Natural killer cell (primary cell): ENCODE data around the gene TENM3. TPM values are rescaled to one million over a fixed set of nuclear protein-coding genes. Genes with fewer than 3 reads are reported as not detected.

Source experiments
- ATAC-seq, 3 donors: fragments of 150-1000 bp in 2 of 3; fragments of 200-7000 bp in 1 of 3; cut with Tn5 transposase; 1 replicate in 1 of 3; 2 replicates in 2 of 3; pipeline ENCODE4 v1.10.0; 2021; ENCODE audit warnings: mild to moderate bottlenecking in 2 of 3, moderate library complexity in 2 of 3
- DNase-seq, 2 donors: peaks; one replicate each; pipeline versions ENCODE4 v3.0.0 to v3.0.0-alpha.2; 2013 to 2021; ENCODE audit warnings: mixed read lengths in 1 of 2
- H3K27ac ChIP-seq: one replicate; pipeline ENCODE4 v1.5.1; 2013; ENCODE audit warnings: mild to moderate bottlenecking, low read length
- H3K27me3 ChIP-seq: one replicate; pipeline ENCODE4 v1.6.1; 2013; ENCODE audit warnings: low read length; ENCODE audit not compliant: control insufficient read depth, insufficient read depth
- H3K36me3 ChIP-seq: one replicate; pipeline ENCODE4 v1.6.1; 2013; ENCODE audit warnings: low read length; ENCODE audit not compliant: control insufficient read depth, insufficient read depth
- H3K4me1 ChIP-seq: one replicate; pipeline ENCODE4 v1.6.1; 2013; ENCODE audit warnings: low read length; ENCODE audit not compliant: control insufficient read depth, insufficient read depth
- H3K4me3 ChIP-seq: one replicate; pipeline ENCODE4 v1.5.1; 2013; ENCODE audit warnings: low read length
- H3K9me3 ChIP-seq: one replicate; pipeline ENCODE4 v1.6.1; 2013; ENCODE audit warnings: low read length; ENCODE audit not compliant: control insufficient read depth, insufficient read depth
- H3K27ac Mint-ChIP-seq, 2 donors: one replicate each; pipeline ENCODE4 v1.8.0; 2022; ENCODE audit warnings: mild to moderate bottlenecking in 2 of 2, mixed read lengths in 2 of 2, moderate library complexity in 1 of 2
- H3K27me3 Mint-ChIP-seq, 2 donors: one replicate each; pipeline ENCODE4 v1.8.0; 2022; ENCODE audit warnings: low read depth in 2 of 2, mixed read lengths in 2 of 2
- H3K36me3 Mint-ChIP-seq: one replicate; pipeline ENCODE4 v1.8.0; 2022; ENCODE audit warnings: mixed read lengths
- H3K4me1 Mint-ChIP-seq, 2 donors: one replicate each; pipeline ENCODE4 v1.8.0; 2022; ENCODE audit warnings: mixed read lengths in 2 of 2
- H3K4me3 Mint-ChIP-seq: one replicate; pipeline ENCODE4 v1.8.0; 2022; ENCODE audit warnings: mild to moderate bottlenecking, moderate library complexity, mixed read lengths
- H3K9me3 Mint-ChIP-seq, 2 donors: one replicate each; pipeline ENCODE4 v1.8.0; 2022; ENCODE audit warnings: mixed read lengths in 2 of 2
- CTCF ChIP-seq: fragments of 200-600 bp; IDR thresholded peaks from one replicate; pipeline ENCODE4 v1.8.0; 2022; ENCODE audit warnings: antibody characterized with exemption
- WGBS: methylation state at CpG from one replicate; pipeline ENCODE4 v1.1.7; 2013; ENCODE audit warnings: missing lambda C conversion rate; ENCODE audit not compliant: insufficient coverage; 5-methylcytosine and 5-hydroxymethylcytosine counted together
- intact Hi-C: fragments of 100-400 bp; cut with micrococcal nuclease; formaldehyde crosslinking; loops from one replicate; pipeline ENCODE4 v1.14.2; 2022
- total RNA-seq, 4 donors: library from RNA; stranded (reverse); fragments of 120-200 nt in 1 of 4; gene quantifications; one replicate each; pipeline versions ENCODE4 v1.2.3 to v1.2.4, GENCODE V29; 2013 to 2022

TENM3 gene
- total RNA-seq, 3 donors from 2014 or later (not counting 1 experiment from before 2014, with no cell fraction given) = not detected

GRCh38 chr4:182325397-182325796, 82.2 kb downstream of the TENM3 start:
- no peak overlapping the region for H3K4me3 Mint-ChIP-seq
- ATAC-seq (no peak), DNase-seq (no peak)
- H3K4me1 Mint-ChIP-seq = peaks cover 2% of the 10 kb centered on the region in 2 donors
- Histone ChIP-seq H3K27me3 (no peaks in the 10 kb centered on the region), H3K9me3 (no peaks in the 10 kb centered on the region), H3K4me3 (no peak overlapping the region), H3K4me1 (no peaks in the 10 kb centered on the region), H3K36me3 (no peaks in the 10 kb centered on the region), H3K27ac (no peak overlapping the region)
- WGBS = 75% methylated on average over 1 of the region's 3 CpGs
- peaks cover 5% of the 10 kb centered on the region for H3K36me3 Mint-ChIP-seq
- H3K9me3 Mint-ChIP-seq = peaks cover 8% of the 10 kb centered on the region in 2 donors
- no peaks in the 10 kb centered on the region for H3K27me3 Mint-ChIP-seq
- H3K27ac Mint-ChIP-seq = no peak overlapping the region
- intact Hi-C loops = no loop called here
- TF ChIP-seq CTCF = no peak

- Histone ChIP-seq H3K4me3 (no peak overlapping the region), H3K9me3 (no peaks in the 10 kb centered on the region), H3K27me3 (no peaks in the 10 kb centered on the region), H3K4me1 (no peaks in the 10 kb centered on the region), H3K36me3 (no peaks in the 10 kb centered on the region), H3K27ac (no peak overlapping the region)
- H3K27me3 Mint-ChIP-seq = no peaks in the 10 kb centered on the region
- intact Hi-C loops = no loop called here
- H3K36me3 Mint-ChIP-seq = peaks cover 5% of the 10 kb centered on the region
- peaks cover 7 to 8% of the 10 kb centered on the region in 2 donors for H3K9me3 Mint-ChIP-seq
- ATAC-seq (no peak), DNase-seq (no peak)
- no peak for TF ChIP-seq CTCF
- H3K4me1 Mint-ChIP-seq = no peaks in the 10 kb centered on the region
- H3K27ac Mint-ChIP-seq = no peak overlapping the region
- WGBS = 86% methylated on average over 16 of the region's 16 CpGs
- H3K4me3 Mint-ChIP-seq = no peak overlapping the region
These were observed 82.7 kb downstream of the TENM3 start for GRCh38 chr4:182325848-182326255.

- no peaks in the 10 kb centered on the region for H3K36me3 ChIP-seq
- no peak for ATAC-seq
- no peaks in the 10 kb centered on the region for H3K9me3 ChIP-seq
- Mint-ChIP-seq H3K4me3 (no peak overlapping the region), H3K4me1 (no peaks in the 10 kb centered on the region), H3K9me3 (peaks cover 4 to 5% of the 10 kb centered on the region in 2 donors), H3K27ac (no peak overlapping the region), H3K36me3 (no peaks in the 10 kb centered on the region), H3K27me3 (no peaks in the 10 kb centered on the region)
- no peak overlapping the region for H3K4me3 ChIP-seq
- intact Hi-C loops = no loop called here
- 81% methylated on average over 7 of the region's 7 CpGs for WGBS
- no peaks in the 10 kb centered on the region for H3K27me3 ChIP-seq
- no peak for DNase-seq
- TF ChIP-seq CTCF = no peak
- no peaks in the 10 kb centered on the region for H3K4me1 ChIP-seq
- H3K27ac ChIP-seq = no peak overlapping the region
These were observed 85.3 kb downstream of the TENM3 start for GRCh38 chr4:182328505-182328904.

- Histone ChIP-seq H3K9me3 (no peaks in the 10 kb centered on the region), H3K27me3 (no peaks in the 10 kb centered on the region), H3K4me3 (no peak overlapping the region), H3K27ac (no peak overlapping the region), H3K36me3 (no peaks in the 10 kb centered on the region), H3K4me1 (no peaks in the 10 kb centered on the region)
- no peaks in the 10 kb centered on the region for H3K4me1 Mint-ChIP-seq
- intact Hi-C loops = no loop called here
- WGBS = no CpG with 5 or more reads among the region's 1 CpG
- H3K36me3 Mint-ChIP-seq = no peaks in the 10 kb centered on the region
- no peaks in the 10 kb centered on the region for H3K27me3 Mint-ChIP-seq
- no peak for ATAC-seq
- no peak overlapping the region for H3K27ac Mint-ChIP-seq
- no peak for TF ChIP-seq CTCF
- no peak for DNase-seq
- H3K4me3 Mint-ChIP-seq = no peak overlapping the region
- peaks cover 0 to 4% of the 10 kb centered on the region in 2 donors for H3K9me3 Mint-ChIP-seq
These were observed 94.2 kb downstream of the TENM3 start for GRCh38 chr4:182337366-182337765.
